Measurements from ENCODE around the gene ARSI.

ARSI gene

GRCh38 chr5:150322202-150322601 lies 19.5 kb upstream of the ARSI start:
- Mint-ChIP-seq H3K36me3 (ENCODE audit: insufficient read depth) (no peaks in the 10 kb centered on the region), H3K4me1 (no peaks in the 10 kb centered on the region), H3K27me3 (peaks cover 17% of the 10 kb centered on the region), H3K27ac (ENCODE audit: low read depth) (no peak overlapping the region), H3K9me3 (no peaks in the 10 kb centered on the region), H3K4me3 (no peak overlapping the region)
- DNase-seq (ENCODE audit: low spot score in 2 of 2), result no peak
- ATAC-seq (replicated peaks; ENCODE audit: extremely low read depth, poor library complexity, severe bottlenecking), result no peak

GRCh38 chr5:150321784-150322183 lies 19.1 kb upstream of the ARSI start:
- Mint-ChIP-seq H3K27ac (ENCODE audit: low read depth) (no peak overlapping the region), H3K4me1 (no peaks in the 10 kb centered on the region), H3K27me3 (peaks cover 17% of the 10 kb centered on the region), H3K4me3 (no peak overlapping the region), H3K36me3 (ENCODE audit: insufficient read depth) (no peaks in the 10 kb centered on the region), H3K9me3 (no peaks in the 10 kb centered on the region)
- ATAC-seq (replicated peaks; ENCODE audit: extremely low read depth, poor library complexity, severe bottlenecking), result no peak
- no peak for DNase-seq (ENCODE audit: low spot score in 2 of 2)

- Mint-ChIP-seq H3K4me3 (no peak overlapping the region), H3K4me1 (no peaks in the 10 kb centered on the region), H3K9me3 (no peaks in the 10 kb centered on the region), H3K27ac (ENCODE audit: low read depth) (no peak overlapping the region), H3K36me3 (ENCODE audit: insufficient read depth) (no peaks in the 10 kb centered on the region), H3K27me3 (peaks cover 16% of the 10 kb centered on the region)
- ATAC-seq (replicated peaks; ENCODE audit: extremely low read depth, poor library complexity, severe bottlenecking) (no peak), DNase-seq (ENCODE audit: low spot score in 2 of 2) (no peak)
Measured at GRCh38 chr5:150321211-150321610, 18.5 kb upstream of the ARSI start.

GRCh38 chr5:150320044-150320613 lies 17.4 kb upstream of the ARSI start:
- no peaks in the 10 kb centered on the region for H3K9me3 Mint-ChIP-seq
- ATAC-seq (replicated peaks; ENCODE audit: extremely low read depth, poor library complexity, severe bottlenecking) (no peak), DNase-seq (ENCODE audit: low spot score in 2 of 2) (no peak)
- no peaks in the 10 kb centered on the region for H3K36me3 Mint-ChIP-seq (ENCODE audit: insufficient read depth)
- peaks cover 7% of the 10 kb centered on the region for H3K27me3 Mint-ChIP-seq
- no peaks in the 10 kb centered on the region for H3K4me1 Mint-ChIP-seq
- no peak overlapping the region for H3K27ac Mint-ChIP-seq (ENCODE audit: low read depth)
- H3K4me3 Mint-ChIP-seq, result no peak overlapping the region

- Mint-ChIP-seq H3K27me3 (peaks cover 7% of the 10 kb centered on the region), H3K36me3 (ENCODE audit: insufficient read depth) (no peaks in the 10 kb centered on the region), H3K27ac (ENCODE audit: low read depth) (no peak overlapping the region), H3K9me3 (no peaks in the 10 kb centered on the region), H3K4me3 (no peak overlapping the region), H3K4me1 (no peaks in the 10 kb centered on the region)
- ATAC-seq (replicated peaks; ENCODE audit: extremely low read depth, poor library complexity, severe bottlenecking) (no peak), DNase-seq (ENCODE audit: low spot score in 2 of 2) (no peak)
Measured at GRCh38 chr5:150319484-150319790, 16.7 kb upstream of the ARSI start.

- Mint-ChIP-seq H3K27me3 (peaks cover 7% of the 10 kb centered on the region), H3K4me1 (no peaks in the 10 kb centered on the region), H3K36me3 (ENCODE audit: insufficient read depth) (no peaks in the 10 kb centered on the region), H3K9me3 (no peaks in the 10 kb centered on the region), H3K4me3 (no peak overlapping the region), H3K27ac (ENCODE audit: low read depth) (no peak overlapping the region)
- no peak for ATAC-seq (replicated peaks; ENCODE audit: extremely low read depth, poor library complexity, severe bottlenecking)
- DNase-seq (ENCODE audit: low spot score in 2 of 2), result no peak
Measured at GRCh38 chr5:150318613-150319483, 16.1 kb upstream of the ARSI start.

- DNase-seq (ENCODE audit: low spot score in 2 of 2), result no peak
- H3K4me1 Mint-ChIP-seq, result no peaks in the 10 kb centered on the region
Measured at GRCh38 chr5:150317048-150318003, 14.6 kb upstream of the ARSI start.

GRCh38 chr5:150316320-150316719 lies 13.6 kb upstream of the ARSI start:
- DNase-seq (ENCODE audit: low spot score in 2 of 2) (no peak), ATAC-seq (replicated peaks; ENCODE audit: extremely low read depth, poor library complexity, severe bottlenecking) (no peak)
- Mint-ChIP-seq H3K4me3 (no peak overlapping the region), H3K36me3 (ENCODE audit: insufficient read depth) (no peaks in the 10 kb centered on the region), H3K4me1 (no peaks in the 10 kb centered on the region), H3K9me3 (no peaks in the 10 kb centered on the region), H3K27me3 (peaks cover 7% of the 10 kb centered on the region), H3K27ac (ENCODE audit: low read depth) (no peak overlapping the region)

More at GRCh38 chr5:150317048-150318003, 14.6 kb upstream of the ARSI start:
- H3K4me3 Mint-ChIP-seq, result no peak overlapping the region
- no peaks in the 10 kb centered on the region for H3K9me3 Mint-ChIP-seq
- H3K27me3 Mint-ChIP-seq, result peaks cover 7% of the 10 kb centered on the region
- ATAC-seq (replicated peaks; ENCODE audit: extremely low read depth, poor library complexity, severe bottlenecking), result no peak
- H3K27ac Mint-ChIP-seq (ENCODE audit: low read depth), result no peak overlapping the region
- no peaks in the 10 kb centered on the region for H3K36me3 Mint-ChIP-seq (ENCODE audit: insufficient read depth)

GRCh38 chr5:150315245-150315644 lies 12.5 kb upstream of the ARSI start:
- DNase-seq (ENCODE audit: low spot score in 2 of 2) (no peak), ATAC-seq (replicated peaks; ENCODE audit: extremely low read depth, poor library complexity, severe bottlenecking) (no peak)
- H3K27ac Mint-ChIP-seq (ENCODE audit: low read depth), result no peak overlapping the region
- H3K9me3 Mint-ChIP-seq, result no peaks in the 10 kb centered on the region
- H3K27me3 Mint-ChIP-seq, result peaks cover 7% of the 10 kb centered on the region
- no peak overlapping the region for H3K4me3 Mint-ChIP-seq
- no peaks in the 10 kb centered on the region for H3K36me3 Mint-ChIP-seq (ENCODE audit: insufficient read depth)
- H3K4me1 Mint-ChIP-seq, result no peaks in the 10 kb centered on the region

- peaks cover 7% of the 10 kb centered on the region for H3K27me3 Mint-ChIP-seq
- no peaks in the 10 kb centered on the region for H3K4me1 Mint-ChIP-seq
- H3K9me3 Mint-ChIP-seq, result no peaks in the 10 kb centered on the region
- no peaks in the 10 kb centered on the region for H3K36me3 Mint-ChIP-seq (ENCODE audit: insufficient read depth)
- no peak overlapping the region for H3K4me3 Mint-ChIP-seq
- ATAC-seq (replicated peaks; ENCODE audit: extremely low read depth, poor library complexity, severe bottlenecking) (no peak), DNase-seq (ENCODE audit: low spot score in 2 of 2) (no peak)
- H3K27ac Mint-ChIP-seq (ENCODE audit: low read depth), result no peak overlapping the region
Measured at GRCh38 chr5:150313921-150314716, 11.4 kb upstream of the ARSI start.

- no peak overlapping the region for H3K27ac Mint-ChIP-seq (ENCODE audit: low read depth)
- ATAC-seq (replicated peaks; ENCODE audit: extremely low read depth, poor library complexity, severe bottlenecking) (no peak), DNase-seq (ENCODE audit: low spot score in 2 of 2) (no peak)
- H3K4me1 Mint-ChIP-seq, result no peaks in the 10 kb centered on the region
- no peak overlapping the region for H3K4me3 Mint-ChIP-seq
- no peaks in the 10 kb centered on the region for H3K9me3 Mint-ChIP-seq
- H3K27me3 Mint-ChIP-seq, result peaks cover 7% of the 10 kb centered on the region
- H3K36me3 Mint-ChIP-seq (ENCODE audit: insufficient read depth), result no peaks in the 10 kb centered on the region
Measured at GRCh38 chr5:150313501-150313900, 10.8 kb upstream of the ARSI start.

- H3K27me3 Mint-ChIP-seq, result no peaks in the 10 kb centered on the region
- DNase-seq (ENCODE audit: low spot score in 2 of 2) (no peak), ATAC-seq (replicated peaks; ENCODE audit: extremely low read depth, poor library complexity, severe bottlenecking) (no peak)
- no peaks in the 10 kb centered on the region for H3K9me3 Mint-ChIP-seq
- H3K4me1 Mint-ChIP-seq, result no peaks in the 10 kb centered on the region
- no peaks in the 10 kb centered on the region for H3K36me3 Mint-ChIP-seq (ENCODE audit: insufficient read depth)
- no peak overlapping the region for H3K27ac Mint-ChIP-seq (ENCODE audit: low read depth)
- H3K4me3 Mint-ChIP-seq, result no peak overlapping the region
Measured at GRCh38 chr5:150312518-150312917, 9.8 kb upstream of the ARSI start.

All from central memory CD8-positive, alpha-beta T cell (primary cell).